Tibial nerve (tissue), 4 donors: ENCODE data around the gene CCS.

ENCODE experiments used
- CTCF ChIP-seq, 5 experiments: fragments of 200-600 bp in 3 of 5; fragments of 450-650 bp in 2 of 5; sonication (generic) in 3 of 5; IDR thresholded peaks; one replicate each; pipeline ENCODE4 v1.5.1; 2016 to 2019; ENCODE audit warnings: antibody characterized with exemption in 5 of 5, mild to moderate bottlenecking in 3 of 5, moderate library complexity in 2 of 5
- EP300 ChIP-seq, 2 donors: sonication (generic); formaldehyde crosslinking; IDR thresholded peaks; one replicate each; pipeline ENCODE4 v1.6.1; 2017; ENCODE audit warnings: antibody characterized with exemption in 2 of 2, mild to moderate bottlenecking in 1 of 2
- POLR2A ChIP-seq, 2 donors: fragments of 450-650 bp; IDR thresholded peaks; one replicate each; pipeline ENCODE4 v1.6.1; 2017; ENCODE audit warnings: antibody characterized with exemption in 2 of 2, mild to moderate bottlenecking in 2 of 2, moderate library complexity in 2 of 2

- no peak for TF ChIP-seq CTCF (IDR thresholded peaks at IDR 0.05)
- no peak for TF ChIP-seq POLR2A (IDR thresholded peaks at IDR 0.05)
- TF ChIP-seq EP300 (IDR thresholded peaks at IDR 0.05), result no peak
Measured at GRCh38 chr11:66564984-66565383, 28.0 kb upstream of the CCS start.
